Activated CD8-positive, alpha-beta T cell treated with anti-CD3 and anti-CD28 coated beads, Interleukin-2, amount 10 ng/mL, durations not matched to agents 7 days and 5 days (primary cell): ENCODE results near the gene IFNGR2. TPM values are rescaled to one million over a fixed set of nuclear protein-coding genes. Genes with fewer than 3 reads are reported as not detected.
"Not testable (repeated sequence)": the region's sequence is repeated elsewhere in the genome, so short reads cannot be mapped to it uniquely, and the experiment has no call there.

ENCODE experiments used
- ATAC-seq: fragments of 150-1000 bp; cut with Tn5 transposase; one replicate; pipeline ENCODE4 v1.10.0; 2021; ENCODE audit warnings: moderate library complexity
- CTCF ChIA-PET: fragments of 350-600 bp; sonication (Branson Sonifier 250); formaldehyde crosslinking; loops from one replicate; lab custom pipeline; 2021; ENCODE audit warnings: antibody characterized with exemption; lab: Charles Lee
- POLR2A ChIA-PET: fragments of 350-600 bp; sonication (Branson Sonifier 250); formaldehyde crosslinking; loops from one replicate; lab custom pipeline; 2021; ENCODE audit warnings: antibody characterized with exemption; lab: Charles Lee
- DNase-seq: peaks from one replicate; pipeline ENCODE4 v3.0.0-alpha.2; 2020
- H3K27ac Mint-ChIP-seq: one replicate; pipeline ENCODE4 v1.8.0; 2021; ENCODE audit warnings: mild to moderate bottlenecking, mixed read lengths
- H3K27me3 Mint-ChIP-seq: one replicate; pipeline ENCODE4 v1.8.0; 2021; ENCODE audit warnings: low read depth, mixed read lengths
- H3K36me3 Mint-ChIP-seq: one replicate; pipeline ENCODE4 v1.8.0; 2021; ENCODE audit warnings: low read depth, mixed read lengths
- H3K4me1 Mint-ChIP-seq: one replicate; pipeline ENCODE4 v1.8.0; 2021; ENCODE audit warnings: low read depth, mixed read lengths
- H3K4me3 Mint-ChIP-seq: one replicate; pipeline ENCODE4 v1.8.0; 2021; ENCODE audit warnings: mild to moderate bottlenecking, mixed read lengths
- H3K9me3 Mint-ChIP-seq: one replicate; pipeline ENCODE4 v1.8.0; 2022; ENCODE audit warnings: mixed read lengths; ENCODE audit not compliant: insufficient read depth
- total RNA-seq, 2 experiments: library from RNA; stranded (reverse); gene quantifications; one replicate each; pipeline ENCODE4 v1.2.3, GENCODE V29; 2021

Gene IFNGR2
- total RNA-seq, 2 experiments from 2014 or later: 6.5 to 8.2 TPM

DNA sequence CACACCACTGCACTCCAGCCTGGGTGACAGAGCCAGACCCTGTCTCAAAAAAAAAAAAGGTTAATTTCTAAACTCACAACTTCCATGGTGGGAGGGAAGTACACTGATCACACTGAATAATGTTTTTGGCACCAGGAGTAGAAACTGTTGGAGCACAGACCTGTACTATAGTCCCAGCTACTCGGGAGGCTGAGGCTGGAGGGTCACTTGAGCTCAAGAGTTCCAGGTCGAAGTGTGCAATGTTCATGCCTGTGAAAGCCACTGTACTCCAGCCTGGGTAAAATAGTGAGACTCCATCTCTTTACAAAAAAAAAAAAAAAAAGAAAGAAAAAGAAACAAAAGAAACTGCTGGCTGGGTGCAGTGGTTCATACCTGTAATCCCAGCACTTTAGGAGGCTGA lies 41.3 kb downstream of the IFNGR2 start:
- ChIA-PET CTCF (interaction anchor here (0.6 to 7.0 kb wide), 41 partner anchors 8 to 504 kb away, joined by 3 to 65 read pairs (median 4); partner anchors contain the start of genes IFNAR1, IL10RB and TMEM50B), POLR2A (no interaction called here)
- Mint-ChIP-seq H3K4me1 (peaks cover 5% of the 10 kb centered on the region), H3K27me3 (no peaks in the 10 kb centered on the region), H3K27ac (no peak overlapping the region), H3K36me3 (peaks cover 3% of the 10 kb centered on the region), H3K4me3 (no peak overlapping the region), H3K9me3 (no peaks in the 10 kb centered on the region)
- DNase-seq (no peak), ATAC-seq (no peak)

DNA sequence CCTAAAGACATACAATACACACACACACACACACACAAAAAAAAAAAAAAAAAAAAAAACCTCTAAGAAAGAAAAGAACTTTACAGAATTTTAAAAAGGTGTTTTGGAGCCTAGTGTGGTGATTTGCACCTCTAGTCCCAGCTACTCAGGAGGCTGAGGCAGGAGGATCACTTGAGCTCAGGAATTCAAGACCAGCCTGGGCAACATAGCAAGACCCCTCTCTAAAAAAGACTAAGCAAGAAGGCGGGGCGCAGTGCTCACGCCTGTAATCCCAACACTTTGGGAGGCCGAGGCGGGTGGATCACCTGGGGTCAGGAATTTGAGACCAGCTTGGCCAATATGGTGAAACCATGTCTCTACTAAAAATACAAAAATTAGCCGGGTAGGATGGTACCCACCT lies 43.4 kb downstream of the IFNGR2 start:
- H3K4me1 Mint-ChIP-seq, H3K4me3 Mint-ChIP-seq, H3K27me3 Mint-ChIP-seq, ATAC-seq, H3K27ac Mint-ChIP-seq, DNase-seq, H3K36me3 Mint-ChIP-seq, H3K9me3 Mint-ChIP-seq: not testable (repeated sequence)
- ChIA-PET POLR2A (interaction anchor here (1.3 kb wide), 1 partner anchor 33 kb away, joined by 3 read pairs; the partner anchor contains the start of gene TMEM50B), CTCF (interaction anchor here (1.1 to 7.0 kb wide), 10 partner anchors 10 to 250 kb away, joined by 3 to 65 read pairs (median 13); partner anchors contain the start of genes IFNAR1 and TMEM50B)

DNA sequence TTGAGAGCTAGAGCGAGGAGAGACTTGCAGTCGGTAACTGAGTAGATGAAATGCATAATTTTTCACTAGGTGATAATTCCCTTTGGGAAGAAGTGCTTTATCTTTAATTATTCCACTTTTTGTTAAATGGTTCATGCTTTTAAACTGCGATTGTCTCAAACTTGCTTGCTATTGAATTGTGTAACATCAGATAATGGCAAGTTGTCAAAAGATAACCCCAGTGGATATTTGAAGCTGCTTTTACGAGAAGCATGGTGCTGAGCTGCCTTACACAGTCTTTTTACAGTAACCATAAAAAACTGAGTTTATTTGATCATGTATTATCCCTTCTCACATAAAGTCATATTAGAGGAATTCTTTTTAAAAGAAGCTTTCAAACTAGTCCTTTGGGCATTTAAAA lies 46.4 kb downstream of the IFNGR2 start:
- CTCF ChIA-PET: interaction anchor here (0.9 to 7.0 kb wide), 5 partner anchors 9 to 253 kb away, joined by 3 to 65 read pairs (median 5); partner anchors contain the start of gene TMEM50B
- ATAC-seq (no peak), DNase-seq (no peak)
- POLR2A ChIA-PET: no interaction called here
- Mint-ChIP-seq H3K27me3 (no peaks in the 10 kb centered on the region), H3K36me3 (peaks cover 12% of the 10 kb centered on the region), H3K4me3 (no peak overlapping the region), H3K27ac (no peak overlapping the region), H3K9me3 (no peaks in the 10 kb centered on the region), H3K4me1 (peaks cover 5% of the 10 kb centered on the region)

DNA sequence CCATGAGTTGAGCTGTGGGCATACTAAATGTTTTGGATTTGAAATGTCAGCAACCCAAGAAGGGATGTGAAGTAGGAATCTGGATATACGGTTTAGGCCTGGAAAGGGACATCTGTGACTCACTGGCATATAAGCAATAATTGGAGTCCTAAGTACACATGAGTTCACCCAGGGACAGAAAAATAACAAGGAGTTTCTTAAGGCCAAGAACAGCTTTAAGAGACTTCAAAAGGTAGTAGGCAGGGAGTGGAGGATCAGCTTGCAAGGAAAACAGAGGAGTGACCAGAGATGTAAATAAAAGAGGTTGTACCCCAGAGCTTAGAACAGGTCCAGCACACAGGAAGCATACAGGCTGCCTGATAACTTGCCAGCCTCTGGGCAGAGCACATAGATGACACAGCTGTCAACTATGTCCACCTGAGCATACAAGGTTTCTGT lies 48.4 kb downstream of the IFNGR2 start:
- CTCF ChIA-PET: interaction anchor here (1.0 to 1.7 kb wide), 3 partner anchors 12 to 254 kb away, joined by 3 to 4 read pairs (median 3); no protein-coding TSS in a partner anchor
- peaks cover 14% of the 10 kb centered on the region for H3K36me3 Mint-ChIP-seq

DNA sequence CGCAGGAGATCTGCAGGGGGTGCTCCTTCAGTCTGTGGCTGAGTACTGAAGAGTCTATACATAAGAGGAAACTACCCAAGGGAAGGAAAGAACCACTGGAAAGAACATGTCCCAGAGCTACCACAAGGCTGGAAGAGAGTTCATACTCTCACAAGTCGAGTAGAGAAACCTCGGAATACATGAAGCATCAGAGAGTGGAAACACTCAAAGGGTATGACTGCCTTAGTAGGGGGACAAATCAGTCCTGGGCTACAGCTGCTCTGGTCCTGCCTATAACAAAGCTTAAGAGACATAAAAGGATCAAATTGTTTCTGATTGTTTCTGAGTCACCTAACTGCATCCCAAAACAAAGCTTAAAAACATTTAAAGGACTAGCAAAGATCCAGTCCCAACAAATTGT lies 49.1 kb downstream of the IFNGR2 start:
- Mint-ChIP-seq H3K4me1 (no peaks in the 10 kb centered on the region), H3K4me3 (no peak overlapping the region), H3K27ac (no peak overlapping the region), H3K27me3 (no peaks in the 10 kb centered on the region), H3K9me3 (no peaks in the 10 kb centered on the region), H3K36me3 (peaks cover 14% of the 10 kb centered on the region)
- ATAC-seq (no peak), DNase-seq (no peak)
- ChIA-PET POLR2A (no interaction called here), CTCF (interaction anchor here (1.0 to 2.1 kb wide), 4 partner anchors 10 to 255 kb away, joined by 3 to 5 read pairs (median 4); no protein-coding TSS in a partner anchor)

More for the DNA sequence above, 48.4 kb downstream of the IFNGR2 start:
- no peak for DNase-seq
- no peak for ATAC-seq
- Mint-ChIP-seq H3K4me1 (no peaks in the 10 kb centered on the region), H3K9me3 (no peaks in the 10 kb centered on the region), H3K27me3 (no peaks in the 10 kb centered on the region), H3K27ac (no peak overlapping the region), H3K4me3 (no peak overlapping the region)
- POLR2A ChIA-PET: interaction anchor here (0.7 kb wide), 1 partner anchor 90 kb away, joined by 4 read pairs; no protein-coding TSS in a partner anchor

DNA sequence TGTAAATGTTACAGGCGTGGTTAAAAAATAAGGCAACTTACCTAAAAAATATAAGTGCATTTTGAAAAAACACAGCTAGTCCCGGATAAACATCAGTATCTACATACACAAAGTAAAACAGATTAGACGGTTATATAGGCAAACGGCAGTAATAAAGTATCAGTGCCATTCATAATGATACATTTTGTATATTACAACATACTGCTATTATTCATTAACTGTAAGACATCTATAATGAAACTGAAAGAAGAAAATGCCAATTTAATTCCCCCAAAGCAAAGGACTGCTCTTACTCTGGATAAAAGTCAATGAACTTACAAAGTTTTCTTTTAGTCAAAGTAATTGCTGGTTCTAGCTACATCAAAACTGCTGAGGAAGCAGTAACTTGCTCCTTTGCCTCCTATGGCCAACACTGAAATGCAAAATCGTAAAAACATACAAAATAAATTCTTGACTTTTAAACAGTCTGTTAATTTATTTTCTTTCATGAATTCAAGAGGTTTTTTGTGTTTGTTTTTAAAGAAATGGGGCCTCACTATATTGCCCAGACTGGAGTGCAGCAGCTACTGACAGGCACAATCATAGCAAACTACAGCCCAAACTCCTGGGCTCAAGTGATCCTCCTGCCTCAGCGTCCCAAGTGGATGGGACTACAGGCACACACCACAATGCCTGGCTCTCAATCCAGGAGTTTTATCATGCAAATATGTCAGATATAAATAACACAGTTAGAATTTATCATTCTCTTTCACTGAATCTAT lies 52.7 kb downstream of the IFNGR2 start:
- ATAC-seq (no peak), DNase-seq (no peak)
- ChIA-PET POLR2A (no interaction called here), CTCF (interaction anchor here (0.8 to 1.7 kb wide), 6 partner anchors 11 to 269 kb away, joined by 3 to 9 read pairs (median 4); no protein-coding TSS in a partner anchor)
- no peak overlapping the region for H3K4me3 Mint-ChIP-seq
- H3K36me3 Mint-ChIP-seq: peaks cover 22% of the 10 kb centered on the region
- no peaks in the 10 kb centered on the region for H3K27me3 Mint-ChIP-seq
- H3K9me3 Mint-ChIP-seq: no peaks in the 10 kb centered on the region
- H3K4me1 Mint-ChIP-seq: no peaks in the 10 kb centered on the region
- no peak overlapping the region for H3K27ac Mint-ChIP-seq

DNA sequence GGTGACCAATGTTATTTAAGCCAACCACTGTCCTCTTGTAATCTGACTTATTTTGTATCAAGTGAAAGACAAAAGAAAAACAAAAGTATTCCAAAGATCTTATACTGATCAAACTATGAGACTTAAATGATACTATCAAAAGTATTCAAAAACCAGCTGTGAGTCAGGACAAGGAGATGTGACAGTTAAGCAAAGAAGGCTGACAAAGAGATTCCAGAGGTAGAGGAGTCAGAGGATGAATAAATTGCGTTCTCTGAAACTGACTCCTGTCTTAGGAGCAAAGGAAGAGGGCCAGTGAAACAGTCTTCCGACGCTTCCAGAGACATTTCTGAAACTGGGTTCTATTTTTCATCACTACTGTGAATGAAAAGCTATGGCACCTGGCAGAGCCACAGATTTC lies 55.6 kb downstream of the IFNGR2 start:
- H3K36me3 Mint-ChIP-seq: peaks cover 17% of the 10 kb centered on the region
- ChIA-PET POLR2A (interaction anchor here (0.7 to 1.3 kb wide), 2 partner anchors 12 to 943 kb away, joined by 3 read pairs; no protein-coding TSS in a partner anchor), CTCF (interaction anchor here (1.2 to 2.3 kb wide), 3 partner anchors 9 to 262 kb away, joined by 3 to 9 read pairs (median 3); no protein-coding TSS in a partner anchor)
- no peak for DNase-seq
- H3K4me1 Mint-ChIP-seq: no peaks in the 10 kb centered on the region
- ATAC-seq: no peak
- H3K4me3 Mint-ChIP-seq: no peak overlapping the region
- H3K27ac Mint-ChIP-seq: no peak overlapping the region
- H3K9me3 Mint-ChIP-seq: no peaks in the 10 kb centered on the region
- H3K27me3 Mint-ChIP-seq: no peaks in the 10 kb centered on the region

DNA sequence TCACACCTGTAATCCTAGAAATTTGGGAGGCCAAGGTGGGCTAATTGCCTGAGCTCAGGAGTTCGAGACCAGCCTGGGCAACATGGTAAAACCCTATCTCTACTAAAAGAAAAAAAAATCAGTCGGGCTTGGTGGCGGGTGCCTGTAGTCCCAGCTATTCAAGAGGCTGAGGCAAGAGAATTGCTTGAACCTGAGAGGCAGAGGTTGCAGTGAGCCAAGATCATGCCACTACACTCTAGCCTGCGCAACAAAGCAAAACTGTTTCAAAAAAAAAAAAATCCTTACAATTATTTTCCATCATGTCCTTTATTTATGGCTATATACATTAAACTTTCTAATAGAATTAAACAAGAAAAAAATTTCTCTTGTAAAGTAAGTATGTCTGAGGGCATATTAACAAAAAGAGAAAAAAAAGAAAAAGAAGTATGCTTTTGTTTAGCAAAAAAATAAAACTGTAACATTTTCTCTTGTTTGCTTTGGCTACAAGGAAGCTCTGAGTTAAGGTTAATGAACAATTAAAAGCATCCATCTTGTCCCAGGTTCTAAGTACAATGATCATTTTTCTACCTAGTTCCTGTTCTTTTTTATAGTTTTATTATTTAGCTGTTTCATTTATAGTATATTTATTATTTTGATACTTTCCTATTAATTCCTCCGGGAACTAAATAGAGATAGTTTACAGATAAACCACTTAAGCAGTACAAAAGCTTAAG lies 58.5 kb downstream of the IFNGR2 start:
- Mint-ChIP-seq H3K4me3 (no peak overlapping the region), H3K4me1 (no peaks in the 10 kb centered on the region), H3K9me3 (no peaks in the 10 kb centered on the region), H3K27ac (no peak overlapping the region), H3K27me3 (no peaks in the 10 kb centered on the region), H3K36me3 (peaks cover 15% of the 10 kb centered on the region)
- ATAC-seq (no peak), DNase-seq (no peak)
- ChIA-PET CTCF (interaction anchor here (2.6 kb wide), 1 partner anchor 16 kb away, joined by 12 read pairs; no protein-coding TSS in a partner anchor), POLR2A (no interaction called here)

DNA sequence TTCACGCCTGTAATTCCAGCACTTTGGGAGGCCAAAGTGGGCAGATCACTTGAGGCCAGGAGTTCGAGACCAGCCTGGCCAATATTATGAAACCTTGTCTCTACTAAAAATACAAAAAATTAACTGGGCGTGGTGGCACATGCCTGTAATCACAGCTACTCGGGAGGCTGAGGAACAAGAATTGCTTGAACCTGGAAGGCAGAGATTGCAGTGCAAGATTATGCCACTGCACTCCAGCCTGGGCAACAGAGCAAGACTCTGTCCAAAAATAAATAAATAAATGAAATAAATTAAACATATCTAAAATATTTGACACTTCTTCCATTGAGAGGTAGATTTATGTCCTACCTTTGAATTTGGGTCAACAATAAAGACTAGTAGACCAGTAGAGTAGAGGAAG lies 66.0 kb downstream of the IFNGR2 start:
- POLR2A ChIA-PET: interaction anchor here (0.8 kb wide), 1 partner anchor 12 kb away, joined by 3 read pairs; no protein-coding TSS in a partner anchor
- H3K4me3 Mint-ChIP-seq, ATAC-seq, DNase-seq, H3K27me3 Mint-ChIP-seq, H3K27ac Mint-ChIP-seq, H3K4me1 Mint-ChIP-seq, H3K9me3 Mint-ChIP-seq: not testable (repeated sequence)
- CTCF ChIA-PET: interaction anchor here (0.6 to 1.6 kb wide), 3 partner anchors 24 to 530 kb away, joined by 3 to 4 read pairs (median 4); no protein-coding TSS in a partner anchor
- H3K36me3 Mint-ChIP-seq: peaks cover 15% of the 10 kb centered on the region

DNA sequence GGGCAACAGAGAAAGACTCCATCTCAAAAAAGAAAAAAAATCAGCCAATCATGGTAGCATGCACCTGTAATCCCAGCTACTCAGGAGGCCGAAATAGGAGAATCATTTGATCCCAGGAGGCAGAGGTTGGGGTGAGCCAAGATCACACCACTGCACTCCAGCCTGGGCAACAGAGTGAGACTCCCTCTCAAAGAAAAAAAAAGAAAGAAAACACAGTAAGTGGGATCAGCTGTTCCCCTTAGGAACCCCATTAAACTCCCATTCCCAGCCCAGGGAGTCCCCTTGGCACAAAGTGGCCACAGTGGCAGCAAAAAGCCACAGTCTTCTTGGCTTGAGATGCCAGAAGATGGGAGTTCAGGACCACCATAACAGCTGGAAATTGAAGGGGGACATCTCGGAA lies 67.5 kb downstream of the IFNGR2 start:
- no peak overlapping the region for H3K4me3 Mint-ChIP-seq
- POLR2A ChIA-PET: interaction anchor here (1.4 kb wide), 1 partner anchor 12 kb away, joined by 3 read pairs; no protein-coding TSS in a partner anchor

DNA sequence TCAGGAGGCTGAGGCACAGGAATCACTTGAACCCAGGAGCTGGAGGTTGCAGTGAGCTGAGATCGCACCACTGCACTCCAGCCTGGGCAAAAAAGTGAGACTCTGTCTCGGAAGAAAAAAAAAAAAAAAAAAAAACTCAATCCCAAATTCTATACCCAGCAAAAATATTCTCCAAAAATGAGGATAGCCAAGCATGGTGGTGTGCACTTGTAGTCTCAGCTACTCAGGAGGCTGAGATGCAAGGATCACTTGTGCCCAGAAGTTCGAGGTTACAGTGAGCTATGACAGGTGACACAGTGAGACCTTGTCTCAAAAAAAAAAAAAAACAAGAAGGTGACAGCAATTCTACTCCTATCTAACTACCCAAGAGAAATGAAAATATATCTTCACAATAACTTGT lies 70.1 kb downstream of the IFNGR2 start:
- DNase-seq (no peak), ATAC-seq (no peak)
- Mint-ChIP-seq H3K9me3 (no peaks in the 10 kb centered on the region), H3K27me3 (no peaks in the 10 kb centered on the region), H3K27ac (no peak overlapping the region), H3K36me3 (peaks cover 12% of the 10 kb centered on the region), H3K4me1 (peaks cover 10% of the 10 kb centered on the region), H3K4me3 (no peak overlapping the region)
- POLR2A ChIA-PET: no interaction called here
- CTCF ChIA-PET: no interaction called here

More for the DNA sequence above, 67.5 kb downstream of the IFNGR2 start:
- Mint-ChIP-seq H3K36me3 (peaks cover 11% of the 10 kb centered on the region), H3K27ac (no peak overlapping the region), H3K27me3 (no peaks in the 10 kb centered on the region), H3K9me3 (no peaks in the 10 kb centered on the region), H3K4me1 (no peaks in the 10 kb centered on the region)
- CTCF ChIA-PET: no interaction called here
- DNase-seq: no peak
- no peak for ATAC-seq
